ENCODE results near the gene SVOPL.

SVOPL gene

GRCh38 chr7:138622841-138623240, 78.3 kb downstream of the SVOPL start:
- no peak overlapping the region for H3K4me3 Mint-ChIP-seq
- peaks cover 15% of the 10 kb centered on the region for H3K4me1 Mint-ChIP-seq (ENCODE audit: low read depth)
- peaks cover 5% of the 10 kb centered on the region for H3K9me3 Mint-ChIP-seq
- H3K27ac Mint-ChIP-seq, result no peak overlapping the region
- no peaks in the 10 kb centered on the region for H3K36me3 Mint-ChIP-seq (ENCODE audit: low read depth)
- peaks cover 3% of the 10 kb centered on the region for H3K27me3 Mint-ChIP-seq (ENCODE audit: low read depth)

GRCh38 chr7:138618933-138619332, 82.2 kb downstream of the SVOPL start:
- Mint-ChIP-seq H3K27me3 (ENCODE audit: low read depth) (no peaks in the 10 kb centered on the region), H3K4me3 (no peak overlapping the region), H3K4me1 (ENCODE audit: low read depth) (no peaks in the 10 kb centered on the region), H3K36me3 (ENCODE audit: low read depth) (no peaks in the 10 kb centered on the region), H3K9me3 (no peaks in the 10 kb centered on the region), H3K27ac (no peak overlapping the region)

GRCh38 chr7:138618506-138618905, 82.7 kb downstream of the SVOPL start:
- Mint-ChIP-seq H3K9me3 (no peaks in the 10 kb centered on the region), H3K4me1 (ENCODE audit: low read depth) (no peaks in the 10 kb centered on the region), H3K4me3 (no peak overlapping the region), H3K27me3 (ENCODE audit: low read depth) (no peaks in the 10 kb centered on the region), H3K27ac (no peak overlapping the region), H3K36me3 (ENCODE audit: low read depth) (no peaks in the 10 kb centered on the region)

GRCh38 chr7:138616085-138616484, 85.1 kb downstream of the SVOPL start:
- Mint-ChIP-seq H3K4me3 (no peak overlapping the region), H3K9me3 (no peaks in the 10 kb centered on the region)

GRCh38 chr7:138613630-138614029, 87.5 kb downstream of the SVOPL start:
- H3K4me1 Mint-ChIP-seq (ENCODE audit: low read depth), result peaks cover under 1% of the 10 kb centered on the region
- no peak overlapping the region for H3K27ac Mint-ChIP-seq
- no peak overlapping the region for H3K4me3 Mint-ChIP-seq
- no peaks in the 10 kb centered on the region for H3K9me3 Mint-ChIP-seq
- no peaks in the 10 kb centered on the region for H3K36me3 Mint-ChIP-seq (ENCODE audit: low read depth)
- H3K27me3 Mint-ChIP-seq (ENCODE audit: low read depth), result no peaks in the 10 kb centered on the region

More at GRCh38 chr7:138616085-138616484, 85.1 kb downstream of the SVOPL start:
- H3K36me3 Mint-ChIP-seq (ENCODE audit: low read depth), result no peaks in the 10 kb centered on the region
- H3K27me3 Mint-ChIP-seq (ENCODE audit: low read depth), result no peaks in the 10 kb centered on the region
- H3K27ac Mint-ChIP-seq, result no peak overlapping the region
- H3K4me1 Mint-ChIP-seq (ENCODE audit: low read depth), result no peaks in the 10 kb centered on the region

GRCh38 chr7:138610671-138611170, 90.4 kb downstream of the SVOPL start:
- H3K27ac Mint-ChIP-seq, result no peak overlapping the region
- no peaks in the 10 kb centered on the region for H3K36me3 Mint-ChIP-seq (ENCODE audit: low read depth)
- H3K4me3 Mint-ChIP-seq, result no peak overlapping the region
- no peaks in the 10 kb centered on the region for H3K9me3 Mint-ChIP-seq
- no peaks in the 10 kb centered on the region for H3K27me3 Mint-ChIP-seq (ENCODE audit: low read depth)
- H3K4me1 Mint-ChIP-seq (ENCODE audit: low read depth), result peaks cover 6% of the 10 kb centered on the region

GRCh38 chr7:138608275-138608674, 92.9 kb downstream of the SVOPL start:
- no peaks in the 10 kb centered on the region for H3K27me3 Mint-ChIP-seq (ENCODE audit: low read depth)
- no peaks in the 10 kb centered on the region for H3K9me3 Mint-ChIP-seq
- no peak overlapping the region for H3K27ac Mint-ChIP-seq
- H3K4me3 Mint-ChIP-seq, result no peak overlapping the region
- H3K36me3 Mint-ChIP-seq (ENCODE audit: low read depth), result no peaks in the 10 kb centered on the region
- peaks cover 6% of the 10 kb centered on the region for H3K4me1 Mint-ChIP-seq (ENCODE audit: low read depth)

GRCh38 chr7:138607216-138608126, 93.7 kb downstream of the SVOPL start:
- Mint-ChIP-seq H3K36me3 (ENCODE audit: low read depth) (no peaks in the 10 kb centered on the region), H3K27me3 (ENCODE audit: low read depth) (no peaks in the 10 kb centered on the region), H3K4me3 (no peak overlapping the region), H3K4me1 (ENCODE audit: low read depth) (peaks cover 9% of the 10 kb centered on the region), H3K27ac (no peak overlapping the region), H3K9me3 (no peaks in the 10 kb centered on the region)

- Mint-ChIP-seq H3K4me3 (no peak overlapping the region), H3K4me1 (ENCODE audit: low read depth) (peaks cover 9% of the 10 kb centered on the region), H3K36me3 (ENCODE audit: low read depth) (no peaks in the 10 kb centered on the region), H3K9me3 (no peaks in the 10 kb centered on the region), H3K27ac (no peak overlapping the region), H3K27me3 (ENCODE audit: low read depth) (peaks cover 3% of the 10 kb centered on the region)
These were observed 94.9 kb downstream of the SVOPL start for GRCh38 chr7:138606236-138606635.

GRCh38 chr7:138603549-138604318, 97.4 kb downstream of the SVOPL start:
- peaks cover 9% of the 10 kb centered on the region for H3K4me1 Mint-ChIP-seq (ENCODE audit: low read depth)
- H3K36me3 Mint-ChIP-seq (ENCODE audit: low read depth), result no peaks in the 10 kb centered on the region
- H3K9me3 Mint-ChIP-seq, result no peaks in the 10 kb centered on the region
- H3K4me3 Mint-ChIP-seq, result no peak overlapping the region
- H3K27ac Mint-ChIP-seq, result no peak overlapping the region
- peaks cover 3% of the 10 kb centered on the region for H3K27me3 Mint-ChIP-seq (ENCODE audit: low read depth)

GRCh38 chr7:138602451-138602850, 98.7 kb downstream of the SVOPL start:
- H3K4me1 Mint-ChIP-seq (ENCODE audit: low read depth), result peaks cover 4% of the 10 kb centered on the region
- H3K27ac Mint-ChIP-seq, result no peak overlapping the region
- no peaks in the 10 kb centered on the region for H3K9me3 Mint-ChIP-seq
- H3K27me3 Mint-ChIP-seq (ENCODE audit: low read depth), result peaks cover 3% of the 10 kb centered on the region
- H3K36me3 Mint-ChIP-seq (ENCODE audit: low read depth), result no peaks in the 10 kb centered on the region
- H3K4me3 Mint-ChIP-seq, result no peak overlapping the region

GRCh38 chr7:138595454-138595853, 105.7 kb downstream of the SVOPL start:
- no peaks in the 10 kb centered on the region for H3K27me3 Mint-ChIP-seq (ENCODE audit: low read depth)
- no peak overlapping the region for H3K4me3 Mint-ChIP-seq
- no peak overlapping the region for H3K27ac Mint-ChIP-seq
- no peaks in the 10 kb centered on the region for H3K9me3 Mint-ChIP-seq
- no peaks in the 10 kb centered on the region for H3K36me3 Mint-ChIP-seq (ENCODE audit: low read depth)
- no peaks in the 10 kb centered on the region for H3K4me1 Mint-ChIP-seq (ENCODE audit: low read depth)

GRCh38 chr7:138590154-138590553, 111.0 kb downstream of the SVOPL start:
- Mint-ChIP-seq H3K36me3 (ENCODE audit: low read depth) (peaks cover 7% of the 10 kb centered on the region), H3K27ac (no peak overlapping the region), H3K27me3 (ENCODE audit: low read depth) (no peaks in the 10 kb centered on the region), H3K4me1 (ENCODE audit: low read depth) (no peaks in the 10 kb centered on the region), H3K4me3 (no peak overlapping the region), H3K9me3 (no peaks in the 10 kb centered on the region)

- Mint-ChIP-seq H3K4me1 (ENCODE audit: low read depth) (no peaks in the 10 kb centered on the region), H3K36me3 (ENCODE audit: low read depth) (peaks cover 18% of the 10 kb centered on the region), H3K4me3 (no peak overlapping the region), H3K9me3 (no peaks in the 10 kb centered on the region), H3K27ac (no peak overlapping the region), H3K27me3 (ENCODE audit: low read depth) (no peaks in the 10 kb centered on the region)
These were observed 112.2 kb downstream of the SVOPL start for GRCh38 chr7:138588986-138589385.

GRCh38 chr7:138587485-138587884, 113.7 kb downstream of the SVOPL start:
- Mint-ChIP-seq H3K9me3 (no peaks in the 10 kb centered on the region), H3K4me3 (no peak overlapping the region), H3K4me1 (ENCODE audit: low read depth) (no peaks in the 10 kb centered on the region), H3K27me3 (ENCODE audit: low read depth) (no peaks in the 10 kb centered on the region), H3K27ac (no peak overlapping the region), H3K36me3 (ENCODE audit: low read depth) (peaks cover 20% of the 10 kb centered on the region)

Data from T-helper 1 cell treated with Interleukin-12 subunit alpha and Interleukin-12 subunit beta and Interleukin-4 antibody, amounts not matched to agents 30 μg/mL and 1 μg/mL, for 36 hours (primary cell).